GM10248 (cell line): ENCODE measurements around the gene CCSER2.

ENCODE experiments used
- CTCF ChIA-PET: fragments of 300-600 bp; sonication (Branson Sonifier 250); formaldehyde crosslinking; extraction: SDS; loops from one replicate; lab custom pipeline; 2021; ENCODE audit warnings: antibody characterized with exemption; lab: Yijun Ruan, JAX
- POLR2A ChIA-PET: fragments of 350-650 bp; sonication (Branson Sonifier 250); formaldehyde crosslinking; extraction: SDS; loops from one replicate; lab custom pipeline; 2020; ENCODE audit warnings: antibody characterized with exemption; lab: Yijun Ruan, JAX
- DNase-seq: peaks from one replicate; pipeline ENCODE4 v3.0.0; 2012; ENCODE audit errors: extremely low spot score
- TF ChIP-seq, protein P1 (sequence below): IDR thresholded peaks from 2 replicates; pipeline ENCODE4 v1.5.1; 2012; ENCODE audit warnings: mild to moderate bottlenecking, low read depth; ENCODE audit errors: extremely low read depth, missing control alignments, control extremely low read depth

Gene CCSER2

DNA sequence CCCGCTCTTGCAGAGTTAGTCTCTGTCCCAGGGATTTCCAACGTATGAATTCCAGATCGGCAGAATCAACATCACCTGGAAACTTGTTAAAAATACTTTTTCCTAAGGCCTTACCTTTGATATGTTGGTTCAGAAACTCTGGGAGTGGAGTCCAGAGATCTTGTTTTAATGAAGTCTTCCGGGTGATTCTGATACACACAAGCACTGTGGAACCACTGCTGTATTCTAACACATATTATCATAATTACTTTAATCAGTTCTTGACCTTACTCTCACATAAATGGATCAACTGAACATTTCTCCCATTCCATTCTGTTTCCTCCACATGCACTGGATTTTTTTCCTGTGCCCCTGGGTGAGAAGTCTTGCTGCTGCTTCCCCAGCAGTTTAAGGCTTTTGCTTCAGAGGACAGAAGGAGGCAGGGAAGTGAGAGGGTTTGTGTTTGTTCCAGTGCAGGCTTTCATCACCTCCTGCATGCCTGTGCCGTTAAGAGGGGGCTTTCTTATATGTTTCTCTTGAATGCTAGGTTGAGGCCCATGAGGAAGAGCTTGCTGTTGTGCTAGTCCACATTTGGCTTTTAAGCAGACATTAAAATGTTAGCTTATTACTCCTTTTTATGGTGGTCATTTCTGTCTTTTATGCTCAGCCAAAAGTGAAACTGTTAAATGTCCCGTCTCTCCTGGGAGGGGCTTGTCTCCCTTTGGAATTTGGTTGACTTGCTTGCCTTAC is 32.4 kb downstream of the CCSER2 start:
- CTCF ChIA-PET = interaction anchor here (0.7 to 6.5 kb wide), 6 partner anchors 8 to 170 kb away, joined by 3 to 49 read pairs (median 4); no protein-coding TSS in a partner anchor
- no peak for DNase-seq
- TF ChIP-seq, protein P1, sequence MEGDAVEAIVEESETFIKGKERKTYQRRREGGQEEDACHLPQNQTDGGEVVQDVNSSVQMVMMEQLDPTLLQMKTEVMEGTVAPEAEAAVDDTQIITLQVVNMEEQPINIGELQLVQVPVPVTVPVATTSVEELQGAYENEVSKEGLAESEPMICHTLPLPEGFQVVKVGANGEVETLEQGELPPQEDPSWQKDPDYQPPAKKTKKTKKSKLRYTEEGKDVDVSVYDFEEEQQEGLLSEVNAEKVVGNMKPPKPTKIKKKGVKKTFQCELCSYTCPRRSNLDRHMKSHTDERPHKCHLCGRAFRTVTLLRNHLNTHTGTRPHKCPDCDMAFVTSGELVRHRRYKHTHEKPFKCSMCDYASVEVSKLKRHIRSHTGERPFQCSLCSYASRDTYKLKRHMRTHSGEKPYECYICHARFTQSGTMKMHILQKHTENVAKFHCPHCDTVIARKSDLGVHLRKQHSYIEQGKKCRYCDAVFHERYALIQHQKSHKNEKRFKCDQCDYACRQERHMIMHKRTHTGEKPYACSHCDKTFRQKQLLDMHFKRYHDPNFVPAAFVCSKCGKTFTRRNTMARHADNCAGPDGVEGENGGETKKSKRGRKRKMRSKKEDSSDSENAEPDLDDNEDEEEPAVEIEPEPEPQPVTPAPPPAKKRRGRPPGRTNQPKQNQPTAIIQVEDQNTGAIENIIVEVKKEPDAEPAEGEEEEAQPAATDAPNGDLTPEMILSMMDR = no peak
- POLR2A ChIA-PET = no interaction called here

DNA sequence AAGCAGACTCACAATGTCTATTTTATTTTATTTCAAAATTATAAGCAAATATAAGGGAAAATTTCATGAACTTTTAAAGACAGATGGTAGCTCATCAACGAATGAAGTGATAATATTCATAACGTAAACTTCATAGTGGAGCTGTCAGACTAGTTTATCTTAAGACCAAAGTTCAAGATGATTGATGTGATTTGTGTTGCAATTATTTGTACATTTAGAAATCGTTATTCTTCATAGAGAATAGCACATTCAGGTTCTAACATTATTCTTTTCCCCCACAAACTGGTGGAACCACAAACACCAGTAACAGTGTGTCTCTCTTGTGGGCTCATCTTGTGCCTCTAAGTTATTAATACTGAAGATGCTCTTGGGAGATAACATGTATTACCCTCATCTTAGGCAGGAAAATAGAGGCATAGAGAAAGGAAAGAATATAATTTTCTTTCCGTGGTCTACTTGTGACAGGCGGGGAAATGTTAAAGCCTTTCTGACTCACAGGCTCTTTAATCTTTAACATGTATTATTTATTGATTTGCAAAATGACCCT is 37.0 kb downstream of the CCSER2 start:
- DNase-seq = no peak
- TF ChIP-seq, protein P1 = no peak
- ChIA-PET CTCF (interaction anchor here (0.7 to 6.5 kb wide), 7 partner anchors 9 to 172 kb away, joined by 3 to 49 read pairs (median 4); no protein-coding TSS in a partner anchor), POLR2A (interaction anchor here (0.7 kb wide), 1 partner anchor 17 kb away, joined by 3 read pairs; no protein-coding TSS in a partner anchor)

GRCh38 chr10:84366041-84366440 is 37.7 kb downstream of the CCSER2 start:
- CTCF ChIA-PET = interaction anchor here (0.7 to 6.5 kb wide), 7 partner anchors 9 to 172 kb away, joined by 3 to 49 read pairs (median 3); no protein-coding TSS in a partner anchor
- POLR2A ChIA-PET = no interaction called here
- TF ChIP-seq, protein P1 = no peak
- no peak for DNase-seq

GRCh38 chr10:84367256-84367655 is 38.9 kb downstream of the CCSER2 start:
- TF ChIP-seq, protein P1 = no peak
- CTCF ChIA-PET = interaction anchor here (4.4 kb wide), 1 partner anchor 170 kb away, joined by 18 read pairs; no protein-coding TSS in a partner anchor
- POLR2A ChIA-PET = no interaction called here
- no peak for DNase-seq

- CTCF ChIA-PET = interaction anchor here (1.3 kb wide), 1 partner anchor 169 kb away, joined by 5 read pairs; no protein-coding TSS in a partner anchor
- DNase-seq = no peak
- POLR2A ChIA-PET = no interaction called here
- TF ChIP-seq, protein P1 = no peak
Measured at GRCh38 chr10:84368828-84369227, 40.4 kb downstream of the CCSER2 start.

- POLR2A ChIA-PET = no interaction called here
- TF ChIP-seq, protein P1 = no peak
- CTCF ChIA-PET = interaction anchor here (1.4 to 6.5 kb wide), 2 partner anchors 36 to 167 kb away, joined by 3 to 99 read pairs; no protein-coding TSS in a partner anchor
- no peak for DNase-seq
Measured at GRCh38 chr10:84370283-84370682, 41.9 kb downstream of the CCSER2 start.
